SU-DHL-6 (cell line): ENCODE measurements around the gene TPSB2.

Experiments
- EZH2phosphoT487 ChIP-seq: fragments of 200-600 bp; sonication (generic), shearing (Covaris generic); conservative IDR thresholded peaks from 2 replicates; pipeline ENCODE4 v1.6.1; 2018; ENCODE audit warnings: mild to moderate bottlenecking, antibody characterized with exemption, low read length, moderate library complexity, mixed read lengths
- TF ChIP-seq, protein P1 (sequence below): fragments of 200-600 bp; sonication (generic); IDR thresholded peaks from one replicate; pipeline ENCODE4 v1.5.1; 2017; ENCODE audit warnings: antibody characterized with exemption, mild to moderate bottlenecking, low read length, moderate library complexity; ENCODE audit not compliant: insufficient read depth, poor library complexity, severe bottlenecking

DNA sequence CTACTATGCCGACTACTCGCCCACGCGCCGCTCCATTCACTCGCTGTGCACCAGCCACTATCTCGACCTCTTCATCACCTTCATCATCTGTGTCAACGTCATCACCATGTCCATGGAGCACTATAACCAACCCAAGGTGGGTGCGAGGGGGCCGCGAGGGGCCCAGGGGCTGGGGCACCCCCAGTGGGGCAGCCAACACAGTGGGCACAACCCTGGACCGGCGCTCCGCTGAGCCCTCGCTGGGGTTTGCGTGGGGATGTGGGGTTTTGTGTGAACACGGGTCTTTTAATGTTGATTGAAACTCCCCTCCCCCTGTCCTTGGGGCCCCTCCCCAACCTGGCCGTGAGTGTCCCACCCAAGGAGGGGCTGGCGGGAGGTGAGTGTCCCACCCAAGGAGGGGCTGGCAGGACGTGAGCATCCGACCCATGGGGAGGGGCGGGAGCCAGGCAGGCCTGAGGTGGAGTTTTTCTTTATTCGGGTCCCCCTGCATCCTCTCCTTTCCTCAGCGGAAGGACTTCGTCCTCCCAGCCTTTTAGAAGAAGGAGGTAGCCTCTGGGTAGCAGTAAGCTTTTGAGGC lies 16.1 kb downstream of the TPSB2 start:
- TF ChIP-seq, protein P1, sequence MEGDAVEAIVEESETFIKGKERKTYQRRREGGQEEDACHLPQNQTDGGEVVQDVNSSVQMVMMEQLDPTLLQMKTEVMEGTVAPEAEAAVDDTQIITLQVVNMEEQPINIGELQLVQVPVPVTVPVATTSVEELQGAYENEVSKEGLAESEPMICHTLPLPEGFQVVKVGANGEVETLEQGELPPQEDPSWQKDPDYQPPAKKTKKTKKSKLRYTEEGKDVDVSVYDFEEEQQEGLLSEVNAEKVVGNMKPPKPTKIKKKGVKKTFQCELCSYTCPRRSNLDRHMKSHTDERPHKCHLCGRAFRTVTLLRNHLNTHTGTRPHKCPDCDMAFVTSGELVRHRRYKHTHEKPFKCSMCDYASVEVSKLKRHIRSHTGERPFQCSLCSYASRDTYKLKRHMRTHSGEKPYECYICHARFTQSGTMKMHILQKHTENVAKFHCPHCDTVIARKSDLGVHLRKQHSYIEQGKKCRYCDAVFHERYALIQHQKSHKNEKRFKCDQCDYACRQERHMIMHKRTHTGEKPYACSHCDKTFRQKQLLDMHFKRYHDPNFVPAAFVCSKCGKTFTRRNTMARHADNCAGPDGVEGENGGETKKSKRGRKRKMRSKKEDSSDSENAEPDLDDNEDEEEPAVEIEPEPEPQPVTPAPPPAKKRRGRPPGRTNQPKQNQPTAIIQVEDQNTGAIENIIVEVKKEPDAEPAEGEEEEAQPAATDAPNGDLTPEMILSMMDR, result no peak
- no peak for TF ChIP-seq EZH2phosphoT487
